Osteoblast (primary cell): ENCODE data around the gene CCDC13. TPM values are rescaled to one million over a fixed set of nuclear protein-coding genes. Genes with fewer than 3 reads are reported as not detected.

Source experiments
- DNase-seq: peaks from one replicate; pipeline ENCODE4 v3.0.0; 2011; ENCODE audit warnings: low spot score, mixed read lengths; ENCODE audit not compliant: insufficient read length; ENCODE audit errors: missing footprints
- H2AFZ ChIP-seq: 2 replicates; pipeline ENCODE4 v1.6.0; 2011; ENCODE audit warnings: mild to moderate bottlenecking, low read length
- H3K27ac ChIP-seq: 2 replicates; pipeline ENCODE4 v1.5.1; 2011; ENCODE audit warnings: mild to moderate bottlenecking, low read depth, low read length, moderate library complexity
- H3K27me3 ChIP-seq: 2 replicates; pipeline ENCODE4 v1.6.0; 2012; ENCODE audit warnings: mild to moderate bottlenecking, control low read depth, inconsistent platforms, low read length, moderate library complexity; ENCODE audit not compliant: insufficient read depth
- H3K36me3 ChIP-seq: 2 replicates; pipeline ENCODE4 v1.5.1; 2011; ENCODE audit warnings: mild to moderate bottlenecking, low read length, control low read depth, moderate library complexity; ENCODE audit not compliant: insufficient read depth
- H3K4me1 ChIP-seq: 2 replicates; pipeline ENCODE4 v1.5.1; 2011; ENCODE audit warnings: mild to moderate bottlenecking, low read length, control low read depth, moderate library complexity; ENCODE audit not compliant: insufficient read depth
- H3K4me2 ChIP-seq: 2 replicates; pipeline ENCODE4 v1.6.0; 2011; ENCODE audit warnings: mild to moderate bottlenecking, low read length; ENCODE audit not compliant: insufficient read depth
- H3K4me3 ChIP-seq: fragments of 200-600 bp; sonication (generic); 3 replicates; pipeline ENCODE4 v1.5.1; 2012; ENCODE audit warnings: mild to moderate bottlenecking, low read length, inconsistent platforms; ENCODE audit not compliant: insufficient read depth
- H3K79me2 ChIP-seq: 2 replicates; pipeline ENCODE4 v1.6.0; 2012; ENCODE audit warnings: mild to moderate bottlenecking, low read length, control low read depth, inconsistent platforms; ENCODE audit not compliant: insufficient read depth
- H3K9me3 ChIP-seq: 2 replicates; pipeline ENCODE4 v1.5.1; 2011; ENCODE audit warnings: low read depth, low read length, control low read depth
- H4K20me1 ChIP-seq: 2 replicates; pipeline ENCODE4 v1.6.0; 2012; ENCODE audit warnings: mild to moderate bottlenecking, low read length, control low read depth; ENCODE audit not compliant: insufficient read depth
- total RNA-seq: library from RNA; depleted of rRNA; stranded (reverse); fragments of >200 nt; gene quantifications from 2 replicates; pipeline ENCODE4 v1.2.3, GENCODE V29; 2012
- TF ChIP-seq, protein P1 (sequence below): IDR thresholded peaks from 2 replicates; pipeline ENCODE4 v1.5.1; 2011; ENCODE audit warnings: mild to moderate bottlenecking, low read depth, low read length, moderate library complexity; ENCODE audit errors: extremely low read depth

CCDC13 gene
- total RNA-seq, 1 donor = 0.72 TPM

DNA sequence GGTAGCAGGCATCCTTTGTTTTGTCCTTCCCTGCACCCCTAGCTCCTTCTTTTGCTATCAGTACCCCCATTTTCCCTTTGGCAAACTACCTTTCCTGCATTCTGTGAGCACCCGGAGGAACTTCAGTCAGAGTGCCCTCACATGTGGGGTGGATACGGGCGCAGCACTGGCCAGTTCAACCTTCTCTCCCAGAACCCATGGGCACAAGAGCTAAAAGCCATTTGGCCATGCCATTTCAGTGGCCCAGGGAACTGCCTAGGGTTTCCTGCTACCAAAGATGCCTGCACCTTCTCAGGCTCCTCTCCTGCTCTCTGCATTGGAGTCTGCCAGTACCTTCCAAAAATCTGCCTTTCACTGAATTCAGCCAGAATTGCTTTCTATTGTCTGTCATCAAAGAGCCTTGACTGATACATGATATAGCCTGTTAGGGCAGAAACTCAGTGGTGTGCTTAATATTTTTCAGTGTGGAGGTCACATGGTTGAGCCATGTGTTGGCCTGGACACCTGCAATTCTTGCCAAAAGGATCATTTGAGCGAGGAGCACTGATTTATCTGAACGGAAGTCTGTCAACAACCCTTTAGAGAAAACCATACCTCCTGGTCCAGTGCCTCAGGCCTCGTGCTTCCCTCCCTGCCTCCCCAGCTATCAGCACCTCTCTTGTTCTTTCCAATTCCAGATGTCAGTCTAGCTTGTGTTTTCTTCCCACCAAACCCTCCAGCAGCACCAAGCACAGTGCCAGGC is 43.5 kb downstream of the CCDC13 start:
- H3K4me1 ChIP-seq = no peaks in the 10 kb centered on the region
- no peaks in the 10 kb centered on the region for H4K20me1 ChIP-seq
- DNase-seq = no peak

DNA sequence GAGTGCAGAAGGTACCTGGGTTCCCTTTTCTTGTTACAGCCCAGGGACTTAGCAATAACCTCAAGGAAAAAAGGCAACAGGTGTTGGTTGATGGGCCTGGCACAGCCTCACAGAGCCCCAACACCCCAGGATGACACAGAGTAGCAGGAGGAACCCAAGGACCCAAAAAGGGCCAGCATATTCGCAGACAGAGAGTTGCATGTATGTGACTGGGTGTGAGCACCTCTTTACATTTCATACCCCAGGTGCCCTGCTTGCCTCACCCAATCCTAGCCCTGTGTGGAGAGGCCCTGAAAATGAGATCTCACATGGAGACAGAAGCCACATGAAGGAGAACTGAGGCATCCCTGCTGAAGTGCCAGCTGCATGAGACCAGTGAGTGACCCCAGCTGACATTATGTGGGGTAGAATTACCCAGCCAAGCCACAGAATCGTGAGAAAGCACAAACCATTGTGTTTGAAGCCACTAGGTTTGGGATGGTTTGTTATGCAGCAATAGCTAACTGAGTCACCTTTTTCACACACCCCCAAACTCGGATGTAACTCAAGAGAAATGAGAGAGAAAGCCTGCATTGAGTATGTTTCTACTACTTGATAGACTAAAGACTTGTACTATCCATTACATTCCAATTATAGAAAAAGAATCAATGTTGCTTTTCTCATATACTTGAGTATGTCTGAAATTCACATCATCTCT is 44.2 kb downstream of the CCDC13 start:
- H3K4me1 ChIP-seq = no peaks in the 10 kb centered on the region
- H3K27me3 ChIP-seq = peaks cover 6% of the 10 kb centered on the region
- no peak overlapping the region for H3K4me2 ChIP-seq
- no peaks in the 10 kb centered on the region for H3K79me2 ChIP-seq
- TF ChIP-seq, protein P1, sequence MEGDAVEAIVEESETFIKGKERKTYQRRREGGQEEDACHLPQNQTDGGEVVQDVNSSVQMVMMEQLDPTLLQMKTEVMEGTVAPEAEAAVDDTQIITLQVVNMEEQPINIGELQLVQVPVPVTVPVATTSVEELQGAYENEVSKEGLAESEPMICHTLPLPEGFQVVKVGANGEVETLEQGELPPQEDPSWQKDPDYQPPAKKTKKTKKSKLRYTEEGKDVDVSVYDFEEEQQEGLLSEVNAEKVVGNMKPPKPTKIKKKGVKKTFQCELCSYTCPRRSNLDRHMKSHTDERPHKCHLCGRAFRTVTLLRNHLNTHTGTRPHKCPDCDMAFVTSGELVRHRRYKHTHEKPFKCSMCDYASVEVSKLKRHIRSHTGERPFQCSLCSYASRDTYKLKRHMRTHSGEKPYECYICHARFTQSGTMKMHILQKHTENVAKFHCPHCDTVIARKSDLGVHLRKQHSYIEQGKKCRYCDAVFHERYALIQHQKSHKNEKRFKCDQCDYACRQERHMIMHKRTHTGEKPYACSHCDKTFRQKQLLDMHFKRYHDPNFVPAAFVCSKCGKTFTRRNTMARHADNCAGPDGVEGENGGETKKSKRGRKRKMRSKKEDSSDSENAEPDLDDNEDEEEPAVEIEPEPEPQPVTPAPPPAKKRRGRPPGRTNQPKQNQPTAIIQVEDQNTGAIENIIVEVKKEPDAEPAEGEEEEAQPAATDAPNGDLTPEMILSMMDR = no peak
- H3K27ac ChIP-seq = no peak overlapping the region
- H3K4me3 ChIP-seq = no peak overlapping the region
- no peaks in the 10 kb centered on the region for H4K20me1 ChIP-seq
- no peaks in the 10 kb centered on the region for H3K36me3 ChIP-seq
- DNase-seq = no peak
- no peak overlapping the region for H2AFZ ChIP-seq
- no peaks in the 10 kb centered on the region for H3K9me3 ChIP-seq

More for the DNA sequence above, 43.5 kb downstream of the CCDC13 start:
- H3K36me3 ChIP-seq = no peaks in the 10 kb centered on the region
- TF ChIP-seq, protein P1 = no peak
- H3K4me3 ChIP-seq = no peak overlapping the region
- peaks cover 6% of the 10 kb centered on the region for H3K27me3 ChIP-seq
- H3K9me3 ChIP-seq = no peaks in the 10 kb centered on the region
- H3K4me2 ChIP-seq = no peak overlapping the region
- no peak overlapping the region for H3K27ac ChIP-seq
- H2AFZ ChIP-seq = no peak overlapping the region
- no peaks in the 10 kb centered on the region for H3K79me2 ChIP-seq

DNA sequence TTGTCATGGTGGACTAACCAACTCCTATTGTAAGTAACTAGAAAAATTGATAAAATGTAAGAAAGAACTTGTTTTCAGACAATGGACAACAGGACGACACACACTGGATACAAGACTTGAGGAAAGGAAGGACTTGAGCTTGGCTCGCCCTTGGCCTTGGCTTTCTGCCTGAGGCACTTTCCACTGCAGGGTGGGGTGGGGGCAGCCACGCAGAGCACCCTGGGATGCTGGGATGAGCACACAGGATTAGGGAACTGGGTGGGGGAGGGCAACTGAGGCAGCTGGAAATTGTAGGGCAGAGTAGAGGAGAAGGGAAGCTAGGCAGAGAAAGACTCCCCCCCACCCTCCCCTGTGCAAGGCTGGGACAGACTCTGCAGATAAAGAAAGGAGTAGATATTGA is 45.0 kb downstream of the CCDC13 start:
- Histone ChIP-seq H3K27me3 (peaks cover 6% of the 10 kb centered on the region), H3K4me2 (no peak overlapping the region), H3K4me1 (no peaks in the 10 kb centered on the region), H3K27ac (no peak overlapping the region), H3K79me2 (no peaks in the 10 kb centered on the region), H3K36me3 (no peaks in the 10 kb centered on the region), H3K4me3 (no peak overlapping the region), H4K20me1 (no peaks in the 10 kb centered on the region), H2AFZ (no peak overlapping the region), H3K9me3 (no peaks in the 10 kb centered on the region)
- TF ChIP-seq, protein P1 = no peak
- DNase-seq = no peak

GRCh38 chr3:42725454-42725853 is 47.6 kb downstream of the CCDC13 start:
- DNase-seq = no peak
- no peaks in the 10 kb centered on the region for H3K4me1 ChIP-seq
- no peak overlapping the region for H3K27ac ChIP-seq
- no peaks in the 10 kb centered on the region for H3K36me3 ChIP-seq
- H3K79me2 ChIP-seq = no peaks in the 10 kb centered on the region
- H3K9me3 ChIP-seq = no peaks in the 10 kb centered on the region
- no peak overlapping the region for H3K4me3 ChIP-seq
- H3K27me3 ChIP-seq = peaks cover 11% of the 10 kb centered on the region
- H3K4me2 ChIP-seq = no peak overlapping the region
- H4K20me1 ChIP-seq = no peaks in the 10 kb centered on the region
- H2AFZ ChIP-seq = no peak overlapping the region
- TF ChIP-seq, protein P1 = no peak
